HG03457 (cell line): ENCODE measurements around the gene ZNF343.
"Not testable (repeated sequence)": the region's sequence is repeated elsewhere in the genome, so short reads cannot be mapped to it uniquely, and the experiment has no call there.

ENCODE experiments used
- ATAC-seq: cut with Tn5 transposase; IDR thresholded peaks from one replicate; pipeline ENCODE4 v1.9.1; 2021; ENCODE audit warnings: moderate number of reproducible peaks; ENCODE audit not compliant: unreplicated experiment

The ZNF343 gene

DNA sequence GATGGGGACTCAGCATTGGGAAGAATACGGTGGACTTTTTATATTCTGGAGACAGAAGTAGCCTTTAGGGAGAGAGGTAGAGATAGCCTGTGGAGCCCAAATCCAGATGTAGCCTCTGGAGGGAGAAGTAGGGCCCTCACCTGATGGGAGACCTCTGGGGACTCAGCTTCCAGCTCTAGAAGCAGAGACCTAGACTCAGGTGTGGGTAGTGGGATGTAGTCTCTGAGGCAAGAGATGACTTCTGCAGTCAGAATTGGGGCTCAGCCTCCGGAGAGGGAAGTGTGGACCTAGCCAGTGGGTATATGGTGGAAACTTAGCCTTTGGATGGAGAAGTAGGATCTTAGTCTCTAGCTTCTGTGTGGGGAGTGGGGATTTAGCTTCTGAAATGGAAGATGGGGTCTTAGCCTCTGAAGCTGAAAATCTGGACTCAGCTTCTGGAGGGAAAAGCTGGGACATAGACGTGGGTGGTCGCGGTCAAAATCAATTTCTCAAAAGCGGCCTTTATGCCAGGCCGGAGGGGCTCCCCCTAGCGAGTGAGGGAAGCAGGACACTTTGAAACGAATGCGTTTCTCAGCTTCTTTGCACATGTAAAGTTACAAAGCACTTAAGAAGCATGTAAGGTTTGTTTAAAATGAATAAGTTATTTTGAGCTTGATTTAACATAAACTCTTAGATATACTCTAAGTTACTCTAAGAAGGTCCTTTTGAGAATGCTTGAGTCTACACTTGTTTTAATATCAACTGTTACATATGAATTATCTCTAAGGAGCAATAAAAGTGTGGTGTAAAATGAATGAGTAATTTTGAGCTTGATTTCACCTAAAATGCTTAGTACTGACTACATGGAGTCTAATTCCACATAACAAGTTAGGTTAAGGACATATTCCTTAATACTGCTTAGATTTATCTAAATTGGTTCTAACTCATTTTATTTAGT lies 12.9 kb upstream of the ZNF343 start:
- no peak for ATAC-seq

- no peak for ATAC-seq
Observed at GRCh38 chr20:2520617-2521016, 11.9 kb upstream of the ZNF343 start.

GRCh38 chr20:2519115-2519809 lies 10.5 kb upstream of the ZNF343 start:
- ATAC-seq: no peak

DNA sequence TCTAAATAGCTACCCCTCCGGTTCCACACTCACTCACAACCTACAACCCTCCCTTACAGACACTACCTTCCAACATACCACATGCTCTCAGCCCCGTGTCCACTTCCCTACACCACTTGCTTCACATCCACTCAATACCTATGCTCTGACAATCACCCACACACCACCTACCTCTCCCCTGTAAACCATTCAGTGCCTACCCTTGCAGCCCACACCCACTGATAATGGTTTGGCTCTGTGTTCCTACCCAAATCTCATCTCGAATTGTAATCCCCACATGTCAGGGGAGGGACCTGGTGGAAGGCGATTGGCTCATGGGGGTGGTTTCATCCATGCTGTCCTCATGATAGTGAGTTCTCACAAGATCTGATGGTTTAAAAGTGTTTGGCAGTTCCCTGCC lies 9.8 kb upstream of the ZNF343 start:
- no peak for ATAC-seq

DNA sequence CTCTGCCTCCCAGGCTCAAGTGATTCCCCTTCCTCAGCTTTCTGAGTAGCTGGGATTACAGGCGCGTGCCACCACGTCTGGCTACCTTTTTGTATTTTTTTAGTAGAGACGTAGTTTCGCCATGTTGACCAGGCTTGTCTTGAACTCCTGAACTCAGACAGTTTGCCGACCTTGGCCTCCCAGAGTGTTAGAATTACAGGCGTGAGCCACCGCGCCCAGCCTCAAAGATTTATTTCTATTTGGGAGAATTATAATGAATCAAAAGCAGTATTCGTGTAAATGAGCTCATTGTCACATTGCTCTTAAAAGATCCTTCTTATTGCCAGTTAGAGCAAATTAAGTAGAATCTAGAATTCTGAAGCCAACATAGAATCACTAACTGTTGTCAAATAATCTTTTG lies 9.4 kb upstream of the ZNF343 start:
- ATAC-seq: no peak

DNA sequence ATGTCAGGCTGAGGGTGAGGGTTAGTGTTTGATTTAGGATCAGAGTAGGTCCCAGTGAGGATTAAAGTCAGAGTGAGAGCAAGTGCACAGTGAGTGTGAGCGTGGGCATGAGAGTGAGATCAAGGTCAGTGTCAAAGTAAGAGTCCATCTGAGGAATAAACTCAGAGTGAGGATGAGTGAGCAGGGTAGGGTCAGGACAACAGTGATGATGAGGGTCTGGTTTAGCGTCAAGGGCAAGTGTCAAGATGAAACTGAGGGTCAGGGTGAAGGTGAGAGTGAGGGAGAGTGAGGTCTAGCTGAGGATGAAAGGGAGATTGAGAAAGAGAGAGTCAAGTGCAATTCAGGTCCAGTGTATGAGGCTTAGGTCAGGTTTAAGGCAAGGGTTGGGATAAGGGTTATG lies 7.7 kb upstream of the ZNF343 start:
- ATAC-seq: no peak

- no peak for ATAC-seq
Observed at GRCh38 chr20:2515203-2515602, 6.5 kb upstream of the ZNF343 start.

DNA sequence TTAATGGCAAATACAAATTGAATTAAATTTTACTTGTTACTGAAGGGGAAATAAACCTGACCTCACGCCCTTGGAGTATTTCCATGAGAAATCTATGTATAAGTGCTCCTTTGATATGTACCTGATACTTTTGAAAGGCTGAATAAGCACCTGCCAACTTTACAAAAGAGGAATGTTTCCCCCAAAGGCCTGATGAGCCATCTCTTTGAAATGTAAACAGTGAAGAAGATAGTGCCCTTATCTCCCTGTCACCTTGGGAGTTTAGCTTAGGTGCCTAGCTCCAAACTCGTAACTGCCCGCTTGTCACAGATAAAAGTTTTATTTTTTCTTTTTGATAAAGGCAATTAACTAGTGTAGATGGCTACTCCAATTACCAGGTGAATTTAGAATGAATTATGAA lies 1.1 kb upstream of the ZNF343 start:
- ATAC-seq: no peak

GRCh38 chr20:2509468-2509781 lies 710 bp upstream of the ZNF343 start:
- no peak for ATAC-seq

- no peak for ATAC-seq
Observed at GRCh38 chr20:2507875-2508630, 662 bp downstream of the ZNF343 start.

GRCh38 chr20:2507464-2507863 lies 1.3 kb downstream of the ZNF343 start:
- no peak for ATAC-seq

GRCh38 chr20:2506426-2506825 lies 2.3 kb downstream of the ZNF343 start:
- ATAC-seq: not testable (repeated sequence)

DNA sequence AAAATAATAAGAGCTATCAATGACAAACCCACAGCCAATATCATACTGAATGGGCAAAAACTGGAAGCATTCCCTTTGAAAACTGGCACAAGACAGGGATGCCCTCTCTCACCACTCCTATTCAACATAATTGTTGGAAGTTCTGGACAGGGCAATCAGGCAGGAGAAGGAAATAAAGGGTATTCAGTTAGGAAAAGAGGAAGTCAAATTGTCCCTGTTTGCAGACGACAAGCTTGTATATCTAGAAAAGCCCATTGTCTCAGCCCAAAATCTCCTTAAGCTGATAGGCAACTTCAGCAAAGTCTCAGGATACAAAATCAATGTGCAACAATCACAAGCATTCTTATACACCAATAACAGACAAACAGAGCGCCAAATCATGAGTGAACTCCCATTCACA lies 3.9 kb downstream of the ZNF343 start:
- ATAC-seq: not testable (repeated sequence)

DNA sequence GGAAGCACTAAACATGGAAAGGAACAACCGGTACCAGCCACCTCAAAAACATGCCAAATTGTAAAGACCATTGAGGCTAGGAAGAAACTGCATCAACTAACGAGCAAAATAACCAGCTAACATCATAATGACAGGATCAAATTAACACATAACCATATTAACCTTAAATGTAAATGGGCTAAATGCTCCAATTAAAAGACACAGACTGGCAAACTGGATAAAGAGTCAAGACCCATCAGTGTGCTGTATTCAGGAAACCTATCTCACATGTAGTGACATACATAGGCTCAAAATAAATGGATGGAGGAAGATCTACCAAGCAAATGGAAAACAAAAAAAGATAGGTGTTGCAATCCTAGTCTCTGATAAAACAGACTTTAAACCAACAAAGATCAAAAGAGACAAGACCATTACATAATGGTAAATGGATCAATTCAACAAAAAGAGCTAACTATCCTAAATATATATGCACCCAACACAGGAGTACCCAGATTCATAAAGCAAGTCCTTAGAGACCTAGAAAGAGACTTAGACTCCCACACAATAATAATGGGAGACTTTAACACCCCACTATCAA lies 5.8 kb downstream of the ZNF343 start:
- ATAC-seq: not testable (repeated sequence)

GRCh38 chr20:2485661-2486060 lies 23.1 kb downstream of the ZNF343 start:
- no peak for ATAC-seq

- ATAC-seq: no peak
Observed at GRCh38 chr20:2485080-2485479, 23.6 kb downstream of the ZNF343 start.

DNA sequence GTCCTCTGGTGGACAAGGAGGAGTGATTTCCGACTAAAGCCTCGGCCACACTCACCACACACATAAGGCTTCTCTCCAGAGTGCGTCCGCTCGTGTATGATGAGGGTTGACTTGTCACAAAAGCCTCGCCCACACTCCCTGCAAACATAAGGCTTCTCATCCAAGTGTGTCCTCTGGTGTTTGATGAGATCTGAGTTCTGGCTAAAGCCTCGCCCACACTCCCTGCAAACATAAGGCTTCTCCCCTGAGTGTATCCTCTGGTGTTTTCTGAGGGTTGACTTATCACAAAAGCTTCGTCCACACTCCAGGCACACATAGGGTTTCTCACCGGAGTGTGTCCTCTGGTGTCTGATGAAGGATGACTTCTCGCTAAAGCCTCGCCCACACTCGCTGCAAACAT lies 25.2 kb downstream of the ZNF343 start:
- no peak for ATAC-seq

DNA sequence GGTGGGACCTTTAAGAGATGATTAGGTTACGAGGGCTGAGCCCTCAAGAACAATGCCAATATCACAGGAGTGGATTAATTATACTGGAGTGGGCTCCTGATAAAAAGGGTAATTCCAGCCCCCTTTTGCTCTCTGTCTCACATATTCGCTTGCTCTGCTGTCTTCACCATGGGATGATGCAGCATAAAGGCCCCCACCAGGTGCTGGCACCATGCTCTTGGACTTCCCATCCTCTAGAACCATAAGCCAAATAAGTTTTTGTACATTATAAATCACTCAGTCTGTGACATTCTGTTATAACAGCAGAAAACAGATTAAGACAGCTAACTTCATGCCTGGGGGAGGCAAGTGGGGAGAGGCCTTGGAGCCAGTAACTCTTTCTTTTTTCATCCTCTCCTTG lies 28.3 kb downstream of the ZNF343 start:
- ATAC-seq: no peak

- no peak for ATAC-seq
Observed at GRCh38 chr20:2476742-2477615, 31.7 kb downstream of the ZNF343 start.
